ENCODE measurements around the gene DBP.

GRCh38 chr19:48631225-48631624 lies 6.0 kb downstream of the DBP start:
- no peak for TF ChIP-seq RAD21 (IDR thresholded peaks at IDR 0.05; ENCODE audit: low read depth)
- TF ChIP-seq, protein P1, sequence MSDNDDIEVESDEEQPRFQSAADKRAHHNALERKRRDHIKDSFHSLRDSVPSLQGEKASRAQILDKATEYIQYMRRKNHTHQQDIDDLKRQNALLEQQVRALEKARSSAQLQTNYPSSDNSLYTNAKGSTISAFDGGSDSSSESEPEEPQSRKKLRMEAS (IDR thresholded peaks at IDR 0.05) = no peak
- no peak for TF ChIP-seq USF1 (IDR thresholded peaks at IDR 0.05)
- TF ChIP-seq, protein P2, sequence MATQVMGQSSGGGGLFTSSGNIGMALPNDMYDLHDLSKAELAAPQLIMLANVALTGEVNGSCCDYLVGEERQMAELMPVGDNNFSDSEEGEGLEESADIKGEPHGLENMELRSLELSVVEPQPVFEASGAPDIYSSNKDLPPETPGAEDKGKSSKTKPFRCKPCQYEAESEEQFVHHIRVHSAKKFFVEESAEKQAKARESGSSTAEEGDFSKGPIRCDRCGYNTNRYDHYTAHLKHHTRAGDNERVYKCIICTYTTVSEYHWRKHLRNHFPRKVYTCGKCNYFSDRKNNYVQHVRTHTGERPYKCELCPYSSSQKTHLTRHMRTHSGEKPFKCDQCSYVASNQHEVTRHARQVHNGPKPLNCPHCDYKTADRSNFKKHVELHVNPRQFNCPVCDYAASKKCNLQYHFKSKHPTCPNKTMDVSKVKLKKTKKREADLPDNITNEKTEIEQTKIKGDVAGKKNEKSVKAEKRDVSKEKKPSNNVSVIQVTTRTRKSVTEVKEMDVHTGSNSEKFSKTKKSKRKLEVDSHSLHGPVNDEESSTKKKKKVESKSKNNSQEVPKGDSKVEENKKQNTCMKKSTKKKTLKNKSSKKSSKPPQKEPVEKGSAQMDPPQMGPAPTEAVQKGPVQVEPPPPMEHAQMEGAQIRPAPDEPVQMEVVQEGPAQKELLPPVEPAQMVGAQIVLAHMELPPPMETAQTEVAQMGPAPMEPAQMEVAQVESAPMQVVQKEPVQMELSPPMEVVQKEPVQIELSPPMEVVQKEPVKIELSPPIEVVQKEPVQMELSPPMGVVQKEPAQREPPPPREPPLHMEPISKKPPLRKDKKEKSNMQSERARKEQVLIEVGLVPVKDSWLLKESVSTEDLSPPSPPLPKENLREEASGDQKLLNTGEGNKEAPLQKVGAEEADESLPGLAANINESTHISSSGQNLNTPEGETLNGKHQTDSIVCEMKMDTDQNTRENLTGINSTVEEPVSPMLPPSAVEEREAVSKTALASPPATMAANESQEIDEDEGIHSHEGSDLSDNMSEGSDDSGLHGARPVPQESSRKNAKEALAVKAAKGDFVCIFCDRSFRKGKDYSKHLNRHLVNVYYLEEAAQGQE (IDR thresholded peaks at IDR 0.05; ENCODE audit: low read depth) = no peak
- no peak for TF ChIP-seq TCF12 (IDR thresholded peaks at IDR 0.05; ENCODE audit: low read depth)
- no peak for TF ChIP-seq EP300 (IDR thresholded peaks at IDR 0.05; ENCODE audit: borderline replicate concordance)
- TF ChIP-seq TAF1 (IDR thresholded peaks at IDR 0.05; ENCODE audit: low read depth) = no peak
- no peak for TF ChIP-seq CEBPB (IDR thresholded peaks at IDR 0.05)
- TF ChIP-seq FOXM1 (IDR thresholded peaks at IDR 0.05; ENCODE audit: borderline replicate concordance, low read depth) = no peak

Measured in Ishikawa (cell line).